ENCODE data around the gene AKAP8L.

DNA sequence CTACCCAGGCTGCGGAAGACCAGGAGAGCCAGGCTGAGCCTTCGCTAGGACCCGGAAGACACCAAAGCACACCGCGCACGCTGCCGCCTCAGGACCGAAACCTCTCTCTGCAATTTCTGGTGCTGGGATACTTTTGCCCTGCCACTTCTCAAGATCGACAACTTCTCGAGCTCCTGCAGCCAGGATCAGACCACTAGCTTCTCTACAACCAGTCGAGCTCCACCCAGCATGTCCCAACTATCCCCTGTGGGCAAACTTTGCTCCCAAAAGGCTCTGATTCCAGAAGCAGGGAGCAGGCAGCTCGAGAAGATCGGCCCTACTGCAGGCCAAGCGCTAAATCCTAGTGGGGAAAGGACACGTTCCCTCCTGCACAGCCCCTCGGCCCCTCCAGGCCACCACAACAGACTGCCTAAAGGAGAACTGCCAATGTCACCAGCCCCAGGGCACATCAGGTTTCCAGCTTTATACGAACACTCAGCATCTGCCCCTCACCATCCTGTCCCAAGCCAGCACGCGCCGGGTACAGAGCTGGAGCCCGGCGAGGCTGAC, 40.2 kb downstream of the AKAP8L start:
- TF ChIP-seq, protein P1, sequence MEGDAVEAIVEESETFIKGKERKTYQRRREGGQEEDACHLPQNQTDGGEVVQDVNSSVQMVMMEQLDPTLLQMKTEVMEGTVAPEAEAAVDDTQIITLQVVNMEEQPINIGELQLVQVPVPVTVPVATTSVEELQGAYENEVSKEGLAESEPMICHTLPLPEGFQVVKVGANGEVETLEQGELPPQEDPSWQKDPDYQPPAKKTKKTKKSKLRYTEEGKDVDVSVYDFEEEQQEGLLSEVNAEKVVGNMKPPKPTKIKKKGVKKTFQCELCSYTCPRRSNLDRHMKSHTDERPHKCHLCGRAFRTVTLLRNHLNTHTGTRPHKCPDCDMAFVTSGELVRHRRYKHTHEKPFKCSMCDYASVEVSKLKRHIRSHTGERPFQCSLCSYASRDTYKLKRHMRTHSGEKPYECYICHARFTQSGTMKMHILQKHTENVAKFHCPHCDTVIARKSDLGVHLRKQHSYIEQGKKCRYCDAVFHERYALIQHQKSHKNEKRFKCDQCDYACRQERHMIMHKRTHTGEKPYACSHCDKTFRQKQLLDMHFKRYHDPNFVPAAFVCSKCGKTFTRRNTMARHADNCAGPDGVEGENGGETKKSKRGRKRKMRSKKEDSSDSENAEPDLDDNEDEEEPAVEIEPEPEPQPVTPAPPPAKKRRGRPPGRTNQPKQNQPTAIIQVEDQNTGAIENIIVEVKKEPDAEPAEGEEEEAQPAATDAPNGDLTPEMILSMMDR (IDR thresholded peaks at IDR 0.05): no peak
- no peak for TF ChIP-seq POLR2A (IDR thresholded peaks at IDR 0.05)
